Fibroblast of skin of scalp (primary cell): ENCODE data around the gene ADAMTS7.
"Not testable (repeated sequence)": the region's sequence is repeated elsewhere in the genome, so short reads cannot be mapped to it uniquely, and the experiment has no call there.

Experiments used
- DNase-seq: peaks from one replicate; pipeline ENCODE4 v3.0.0-alpha.2; 2013

The ADAMTS7 gene

DNA sequence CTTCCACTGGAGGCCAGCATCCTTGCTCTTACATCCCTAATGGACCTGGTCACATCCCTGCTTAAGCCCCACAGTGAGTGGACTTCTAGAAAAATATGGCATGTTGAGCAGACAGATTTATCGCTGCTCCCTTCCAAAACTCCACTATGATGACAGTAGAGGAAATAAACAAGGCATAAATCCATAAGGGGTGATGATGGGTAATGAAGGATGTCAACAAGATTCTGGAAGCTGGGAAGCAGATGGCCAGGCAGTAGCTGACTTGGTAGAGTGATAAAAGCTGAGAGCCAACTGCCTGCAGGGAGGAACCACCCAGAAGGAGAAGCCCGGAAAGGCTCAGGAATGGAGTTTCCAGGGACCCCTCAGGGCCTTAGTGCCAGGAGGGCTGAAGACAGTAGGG, 28.9 kb downstream of the ADAMTS7 start:
- not testable (repeated sequence) for DNase-seq

- not testable (repeated sequence) for DNase-seq
These were observed 29.9 kb downstream of the ADAMTS7 start for GRCh38 chr15:78781381-78781780.

DNA sequence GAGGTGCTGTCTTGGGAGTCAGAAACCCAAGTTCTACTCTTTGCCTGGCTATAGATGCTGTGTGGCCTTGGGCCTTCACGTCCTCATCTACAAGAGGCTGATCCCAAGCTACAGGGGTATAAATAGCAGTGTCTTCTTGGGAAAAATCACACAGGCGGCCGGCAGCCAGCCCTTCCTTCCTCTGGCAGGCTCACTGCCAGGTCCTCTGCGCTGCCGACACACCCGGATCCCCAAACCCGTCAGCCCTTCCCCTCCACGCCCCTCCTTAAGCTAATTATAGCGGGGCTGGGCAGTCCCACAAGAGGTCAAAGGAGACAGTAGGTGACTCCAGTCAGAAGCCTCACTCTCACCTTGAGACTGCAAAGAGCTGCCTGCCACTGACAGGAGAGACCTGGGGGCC, 31.3 kb downstream of the ADAMTS7 start:
- not testable (repeated sequence) for DNase-seq

DNA sequence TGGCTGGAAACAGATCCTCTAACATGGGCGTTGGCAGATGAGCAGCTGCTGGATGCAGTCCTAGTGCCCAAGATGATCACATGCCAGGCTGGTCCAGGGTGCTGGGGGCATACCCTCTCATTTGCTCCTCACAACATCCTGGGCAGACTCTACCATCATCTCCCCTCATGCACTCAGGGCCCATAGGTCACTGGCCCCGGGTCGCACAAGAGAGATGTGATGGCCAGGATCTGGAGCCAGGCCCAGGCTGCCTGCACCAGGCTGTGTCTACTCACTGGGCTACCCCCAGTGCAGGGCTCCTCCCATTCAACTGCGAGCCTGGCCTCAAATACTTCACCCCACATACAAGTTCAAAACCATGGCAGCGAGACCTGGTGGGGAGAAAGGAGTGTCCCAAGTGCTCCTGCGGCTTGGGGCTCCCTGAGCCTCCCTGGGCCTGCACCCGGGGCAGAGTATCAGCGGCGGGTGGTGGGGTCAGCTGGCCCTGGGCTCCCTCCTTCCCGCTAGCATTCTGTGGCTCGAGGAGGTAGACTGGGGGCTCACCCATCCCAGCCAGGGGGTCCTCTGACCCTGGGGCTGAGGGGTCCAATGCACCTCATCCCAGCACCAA, 32.0 kb downstream of the ADAMTS7 start:
- not testable (repeated sequence) for DNase-seq

GRCh38 chr15:78778422-78778821, 32.8 kb downstream of the ADAMTS7 start:
- DNase-seq = no peak

- DNase-seq = not testable (repeated sequence)
These were observed 33.3 kb downstream of the ADAMTS7 start for GRCh38 chr15:78777953-78778345.

- not testable (repeated sequence) for DNase-seq
These were observed 33.8 kb downstream of the ADAMTS7 start for GRCh38 chr15:78777290-78777952.

GRCh38 chr15:78776046-78776925, 35.0 kb downstream of the ADAMTS7 start:
- not testable (repeated sequence) for DNase-seq

- DNase-seq = no peak
These were observed 35.8 kb downstream of the ADAMTS7 start for GRCh38 chr15:78775472-78775871.

DNA sequence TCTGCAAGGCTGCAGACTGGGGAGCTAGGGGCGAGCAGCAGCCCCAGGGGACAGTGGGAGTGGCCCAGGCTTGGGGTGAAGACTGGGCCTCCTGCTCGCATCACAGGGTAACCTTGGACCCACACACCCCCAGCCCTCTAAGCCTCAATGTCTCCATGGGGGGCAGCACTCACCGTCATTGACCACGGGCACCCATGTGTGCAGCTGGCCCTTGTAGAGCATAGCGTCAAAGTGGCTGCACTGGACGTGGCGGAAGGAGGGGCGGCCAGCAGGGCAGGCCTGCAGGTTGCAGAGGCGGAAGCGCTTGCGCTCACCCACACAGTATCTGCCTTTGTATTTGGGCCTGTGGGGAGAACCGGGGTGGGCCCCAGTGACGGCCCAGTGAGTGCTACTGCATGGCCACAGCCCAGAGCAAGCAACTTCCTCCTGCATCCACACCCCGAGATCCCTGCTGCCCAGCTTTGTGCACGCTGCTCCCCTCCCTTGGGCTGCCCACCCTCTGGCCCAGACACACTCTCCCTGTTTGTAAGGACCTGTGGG, 36.7 kb downstream of the ADAMTS7 start:
- DNase-seq = not testable (repeated sequence)

DNA sequence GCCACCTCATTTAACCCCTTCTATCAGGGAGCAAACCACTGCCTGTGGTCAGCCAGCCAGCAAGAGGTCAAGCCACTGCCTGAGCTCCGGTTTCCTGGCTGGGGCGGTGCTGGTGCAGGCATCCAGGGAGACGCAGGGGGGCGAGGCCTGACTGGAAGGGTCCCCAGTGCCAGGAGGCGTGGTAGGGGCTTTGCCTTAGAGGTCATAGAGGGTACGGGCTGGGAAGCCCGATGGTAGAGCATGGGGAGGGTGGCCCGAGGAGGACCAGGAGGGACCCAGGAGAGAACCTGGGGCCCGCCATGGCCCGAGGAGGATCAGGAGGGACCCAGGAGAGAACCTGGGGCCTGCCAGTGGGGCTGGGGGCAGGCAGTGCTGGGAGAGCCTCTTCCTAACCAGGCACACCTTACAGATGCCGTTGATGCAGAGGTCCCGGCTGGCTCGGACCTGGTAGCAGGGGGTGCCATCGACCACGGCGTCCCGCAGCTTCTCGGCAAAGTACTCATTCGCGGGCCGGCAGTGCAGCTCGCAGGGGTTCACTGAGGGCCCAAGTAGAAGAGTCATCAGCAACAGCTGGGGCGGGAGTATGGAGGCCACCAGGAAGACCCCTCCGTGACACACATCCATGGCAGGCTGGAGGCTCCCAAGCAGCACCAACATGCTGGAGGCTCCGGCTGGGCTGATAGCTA, 37.4 kb downstream of the ADAMTS7 start:
- DNase-seq = not testable (repeated sequence)

GRCh38 chr15:78772738-78773137, 38.5 kb downstream of the ADAMTS7 start:
- DNase-seq = no peak

- DNase-seq = not testable (repeated sequence)
These were observed 39.7 kb downstream of the ADAMTS7 start for GRCh38 chr15:78771436-78772000.

DNA sequence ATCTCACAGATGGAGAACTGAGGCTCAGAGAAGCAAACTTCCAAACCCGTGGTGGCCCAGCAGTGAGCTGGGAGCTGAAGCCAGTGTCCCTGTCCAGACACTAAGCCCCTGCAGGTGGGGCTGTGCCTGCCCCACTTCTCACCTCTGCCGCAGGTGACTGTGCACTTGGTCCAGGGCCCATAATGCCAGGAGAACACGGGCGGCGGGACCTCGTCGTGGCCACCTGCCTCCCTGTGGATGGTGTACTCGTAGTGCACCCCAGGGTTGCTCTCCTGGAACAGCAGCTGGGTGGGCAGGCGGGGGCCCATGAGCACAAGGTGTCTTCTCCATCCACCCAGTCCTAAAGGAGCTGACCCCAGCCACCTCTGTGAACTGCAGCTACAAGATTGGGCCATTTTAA, 40.2 kb downstream of the ADAMTS7 start:
- DNase-seq = not testable (repeated sequence)

DNA sequence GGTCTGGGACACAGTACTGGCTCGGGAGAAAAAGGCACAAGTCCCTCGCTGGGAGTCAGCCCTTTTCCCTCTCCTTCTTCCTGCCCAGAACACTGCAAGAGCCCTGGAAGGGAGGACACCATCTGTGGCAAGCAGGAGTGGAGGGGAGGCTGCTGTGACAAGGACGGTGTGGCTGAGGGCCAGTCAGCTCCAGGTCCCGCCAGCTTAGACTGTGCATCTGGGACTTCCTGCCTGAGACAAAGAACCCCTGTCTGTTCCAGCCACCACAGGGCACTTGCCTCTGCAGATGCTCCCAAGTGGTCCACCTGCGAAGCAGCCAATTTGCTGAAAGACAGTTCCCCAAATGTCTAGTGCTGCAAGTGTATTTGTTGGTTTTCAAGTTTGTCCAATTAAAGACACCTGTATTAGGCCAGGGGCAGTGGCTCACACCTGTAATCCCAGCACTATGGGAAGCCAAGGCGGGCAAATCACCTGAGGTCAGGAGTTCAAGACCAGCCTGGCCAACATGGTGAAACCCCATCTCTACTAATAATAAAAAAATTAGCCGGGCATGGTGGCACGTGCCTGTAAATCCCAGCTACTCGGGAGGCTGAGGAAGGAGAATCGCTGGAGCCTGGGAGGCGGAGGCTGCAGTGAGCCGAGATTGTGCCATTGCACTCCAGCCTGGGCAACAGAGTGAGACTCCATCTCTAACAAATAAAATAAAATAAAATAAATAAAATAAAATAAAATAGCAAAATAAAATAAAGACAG, 41.6 kb downstream of the ADAMTS7 start:
- not testable (repeated sequence) for DNase-seq

GRCh38 chr15:78768531-78769408, 42.5 kb downstream of the ADAMTS7 start:
- no peak for DNase-seq

DNA sequence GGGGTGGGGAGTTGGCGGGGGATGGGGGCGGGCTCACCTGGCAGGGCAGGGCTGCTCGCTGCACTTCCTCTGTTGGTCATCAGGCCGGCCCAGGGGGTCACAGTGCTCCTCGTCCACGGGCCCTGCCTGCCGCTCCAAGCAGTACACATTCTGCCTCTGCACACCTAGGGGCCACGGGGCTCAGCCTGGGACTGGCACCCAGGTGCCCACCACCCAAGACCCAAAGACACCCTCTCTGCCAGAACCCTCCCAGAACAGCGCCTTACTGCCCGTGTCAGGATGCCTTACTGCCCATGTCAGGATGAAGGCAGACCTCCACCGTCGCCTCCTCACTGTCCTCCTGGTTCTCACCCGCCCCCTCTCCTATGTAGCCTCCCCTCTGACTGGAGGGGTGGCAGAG, 43.2 kb downstream of the ADAMTS7 start:
- DNase-seq = no peak

DNA sequence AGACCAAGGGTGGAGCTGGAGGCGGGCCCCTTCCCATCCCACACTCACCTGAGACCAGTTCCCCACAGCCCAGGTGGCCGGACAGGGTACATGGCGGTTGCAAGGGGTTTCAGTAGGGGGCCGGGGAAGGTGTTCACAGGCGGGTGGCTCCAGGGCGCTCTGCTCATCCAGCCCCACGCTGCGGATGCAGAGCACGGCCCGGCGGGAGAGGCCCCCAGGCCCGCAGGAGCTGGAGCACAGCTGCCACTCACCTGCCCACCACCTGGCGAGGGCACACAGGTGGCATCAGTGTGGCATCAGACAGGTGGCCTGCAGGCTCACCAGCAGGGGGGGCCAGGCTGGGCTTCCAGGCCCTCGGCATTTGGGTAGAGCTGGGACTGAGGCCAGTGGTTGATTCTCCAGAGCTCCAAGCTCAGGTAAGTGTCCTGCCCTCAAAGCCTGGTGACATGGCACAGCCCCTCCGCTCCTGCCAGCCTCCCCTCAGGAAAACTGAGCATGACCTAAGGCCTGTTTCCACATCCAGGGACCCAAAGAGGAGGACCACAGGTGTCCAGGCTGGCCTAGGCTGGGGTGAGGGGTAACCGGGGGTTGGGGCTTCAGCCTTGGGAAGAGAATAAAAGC, 43.8 kb downstream of the ADAMTS7 start:
- DNase-seq = no peak

GRCh38 chr15:78766641-78767071, 44.6 kb downstream of the ADAMTS7 start:
- DNase-seq = not testable (repeated sequence)

DNA sequence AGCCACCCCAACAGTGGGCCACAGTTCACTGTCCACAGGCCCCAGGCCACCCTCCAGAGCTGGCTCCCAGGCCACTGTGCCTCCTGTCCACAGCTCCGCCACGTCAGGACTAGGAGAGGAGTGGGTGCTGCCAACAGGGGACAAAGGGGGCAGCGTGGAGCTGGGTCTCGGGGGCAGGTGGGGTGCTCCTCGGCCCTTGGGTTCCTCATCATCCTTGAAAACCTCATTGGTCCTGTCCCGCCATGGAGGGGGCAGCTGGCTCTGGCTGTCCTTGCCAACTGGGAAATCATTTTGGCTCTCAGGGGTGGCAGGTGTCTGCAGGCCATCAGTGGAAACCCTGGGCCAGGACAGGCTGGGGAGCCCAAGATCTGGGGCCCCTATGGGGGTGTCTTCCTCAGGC, 45.2 kb downstream of the ADAMTS7 start:
- no peak for DNase-seq
